Neural cell (in vitro differentiated cells): ENCODE measurements around the gene CDK4. TPM values are rescaled to one million over a fixed set of nuclear protein-coding genes. Genes with fewer than 3 reads are reported as not detected.

Source experiments
- H2AFZ ChIP-seq: fragments of 200-600, 300-800 bp; sonication (generic), shearing (Covaris generic); 2 replicates; pipeline ENCODE4 v1.6.0; 2014; ENCODE audit warnings: low read depth, mild to moderate bottlenecking, antibody characterized with exemption, low read length, moderate library complexity
- H3F3A ChIP-seq: fragments of 200-600 bp; shearing (Covaris generic); 2 replicates; pipeline ENCODE4 v1.6.1; 2016; ENCODE audit warnings: mild to moderate bottlenecking, moderate library complexity, mixed read lengths, antibody characterized with exemption, low read length; ENCODE audit not compliant: insufficient read depth, poor library complexity, severe bottlenecking
- H3K27ac ChIP-seq: fragments of 200-600, 300-800 bp; sonication (generic), shearing (Covaris generic); 2 replicates; pipeline ENCODE4 v1.5.1; 2014; ENCODE audit warnings: mild to moderate bottlenecking, low read length, moderate library complexity
- H3K27me3 ChIP-seq: fragments of 300-800, 200-600 bp; sonication (generic), shearing (Covaris generic); 2 replicates; pipeline ENCODE4 v1.6.0; 2014; ENCODE audit warnings: mild to moderate bottlenecking, low read depth, low read length, moderate library complexity; ENCODE audit not compliant: insufficient read depth
- H3K36me3 ChIP-seq: fragments of 300-800, 200-600 bp; sonication (generic), shearing (Covaris generic); 2 replicates; pipeline ENCODE4 v1.5.1; 2014; ENCODE audit warnings: mild to moderate bottlenecking, antibody characterized with exemption, low read length, moderate library complexity; ENCODE audit not compliant: insufficient read depth
- H3K4me2 ChIP-seq: fragments of 300-800, 200-600 bp; sonication (generic), shearing (Covaris generic); 2 replicates; pipeline ENCODE4 v1.6.0; 2014; ENCODE audit warnings: mild to moderate bottlenecking, low read length
- H3K4me3 ChIP-seq: fragments of 300-800, 200-600 bp; sonication (generic), shearing (Covaris generic); 2 replicates; pipeline ENCODE4 v1.5.1; 2014; ENCODE audit warnings: mild to moderate bottlenecking, low read length, moderate library complexity
- H3K79me2 ChIP-seq: fragments of 200-600 bp; shearing (Covaris generic); replicated peaks from 2 replicates; pipeline ENCODE4 v1.6.0; 2014; ENCODE audit warnings: mild to moderate bottlenecking, low read length, moderate library complexity; ENCODE audit not compliant: insufficient read depth
- H3K9ac ChIP-seq: fragments of 300-800, 200-600 bp; sonication (generic), shearing (Covaris generic); 2 replicates; pipeline ENCODE4 v1.6.1; 2016; ENCODE audit warnings: mild to moderate bottlenecking, low read length, mixed read lengths
- H3K9me2 ChIP-seq: fragments of 200-600 bp; shearing (Covaris generic); 2 replicates; pipeline ENCODE4 v1.6.1; 2016; ENCODE audit warnings: mild to moderate bottlenecking, low read length, mixed read lengths; ENCODE audit not compliant: insufficient read depth
- H3K9me3 ChIP-seq: fragments of 200-600, 300-800 bp; sonication (generic), shearing (Covaris generic); 2 replicates; pipeline ENCODE4 v1.6.1; 2016; ENCODE audit warnings: mild to moderate bottlenecking, mixed run types, low read length, moderate library complexity, mixed read lengths
- H4K20me1 ChIP-seq: fragments of 200-600 bp; shearing (Covaris generic); 2 replicates; pipeline ENCODE4 v1.6.1; 2016; ENCODE audit warnings: mild to moderate bottlenecking, mixed run types; ENCODE audit not compliant: insufficient read depth
- EP300 ChIP-seq: fragments of 450-650 bp; conservative IDR thresholded peaks from 2 replicates; pipeline ENCODE4 v1.6.1; 2014; ENCODE audit warnings: antibody characterized with exemption, mild to moderate bottlenecking, moderate library complexity; ENCODE audit not compliant: poor library complexity, severe bottlenecking
- EZH2 ChIP-seq: fragments of 200-600, 300-800 bp; shearing (Covaris generic), sonication (generic); IDR thresholded peaks from 2 replicates; pipeline ENCODE4 v1.6.1; 2014; ENCODE audit warnings: antibody characterized with exemption, low read length, borderline replicate concordance, mild to moderate bottlenecking; ENCODE audit not compliant: insufficient read depth, poor library complexity, severe bottlenecking
- MXI1 ChIP-seq: fragments of 450-650 bp; conservative IDR thresholded peaks from 2 replicates; pipeline ENCODE4 v1.6.1; 2014; ENCODE audit warnings: antibody characterized with exemption, mild to moderate bottlenecking; ENCODE audit not compliant: poor library complexity, severe bottlenecking
- POLR2AphosphoS5 ChIP-seq: IDR thresholded peaks from 2 replicates; pipeline ENCODE4 v1.6.1; 2012
- RAD21 ChIP-seq: fragments of 450-650 bp; conservative IDR thresholded peaks from 2 replicates; pipeline ENCODE4 v1.6.1; 2014; ENCODE audit warnings: antibody characterized with exemption, mild to moderate bottlenecking, moderate library complexity
- SMC3 ChIP-seq: fragments of 450-650 bp; conservative IDR thresholded peaks from 2 replicates; pipeline ENCODE4 v1.6.1; 2014; ENCODE audit warnings: antibody characterized with exemption, mild to moderate bottlenecking, moderate library complexity; ENCODE audit not compliant: poor library complexity
- TAF1 ChIP-seq: IDR thresholded peaks from 2 replicates; pipeline ENCODE4 v1.6.1; 2012; ENCODE audit warnings: low read depth
- polyA plus RNA-seq: library from polyadenylated mRNA; depleted of rRNA; stranded (reverse); fragments of >200 nt; gene quantifications from 2 replicates; pipeline ENCODE4 v1.2.3, GENCODE V29; 2014
- TF ChIP-seq, protein P1 (sequence below): fragments of 450-650 bp; IDR thresholded peaks from 2 replicates; pipeline ENCODE4 v1.5.1; 2014; ENCODE audit warnings: antibody characterized with exemption, mild to moderate bottlenecking, moderate library complexity; ENCODE audit not compliant: poor library complexity, severe bottlenecking
- TF ChIP-seq, protein P2 (sequence below): IDR thresholded peaks from 2 replicates; pipeline ENCODE4 v1.6.1; 2012; ENCODE audit warnings: borderline replicate concordance

Gene CDK4
- polyA plus RNA-seq, 1 donor from 2014 or later, result 104 TPM

DNA sequence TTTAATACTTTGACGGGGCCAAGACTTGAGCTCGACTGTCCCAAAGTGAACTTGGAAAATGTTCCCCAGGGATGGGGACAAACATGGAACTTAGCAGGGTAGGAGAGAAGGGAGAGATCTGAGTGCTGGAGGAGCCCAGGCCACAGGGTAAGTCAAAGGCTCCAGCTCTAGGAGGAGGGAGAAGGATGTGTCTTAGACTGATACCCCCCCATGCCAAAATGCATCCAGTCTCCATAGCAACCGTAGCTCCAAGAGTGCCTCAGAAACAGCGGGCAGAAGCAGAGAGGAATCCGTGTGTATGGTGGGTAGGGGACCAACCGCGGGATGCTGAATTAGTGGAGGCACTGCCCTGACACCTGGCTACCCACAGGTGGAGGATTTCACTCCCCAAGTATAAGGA is 12.7 kb downstream of the CDK4 start:
- no peak overlapping the region for H3K27ac ChIP-seq
- H3F3A ChIP-seq, result no peaks in the 10 kb centered on the region
- H3K9ac ChIP-seq, result peak overlapping the region; percentile 95
- TF ChIP-seq, protein P1, sequence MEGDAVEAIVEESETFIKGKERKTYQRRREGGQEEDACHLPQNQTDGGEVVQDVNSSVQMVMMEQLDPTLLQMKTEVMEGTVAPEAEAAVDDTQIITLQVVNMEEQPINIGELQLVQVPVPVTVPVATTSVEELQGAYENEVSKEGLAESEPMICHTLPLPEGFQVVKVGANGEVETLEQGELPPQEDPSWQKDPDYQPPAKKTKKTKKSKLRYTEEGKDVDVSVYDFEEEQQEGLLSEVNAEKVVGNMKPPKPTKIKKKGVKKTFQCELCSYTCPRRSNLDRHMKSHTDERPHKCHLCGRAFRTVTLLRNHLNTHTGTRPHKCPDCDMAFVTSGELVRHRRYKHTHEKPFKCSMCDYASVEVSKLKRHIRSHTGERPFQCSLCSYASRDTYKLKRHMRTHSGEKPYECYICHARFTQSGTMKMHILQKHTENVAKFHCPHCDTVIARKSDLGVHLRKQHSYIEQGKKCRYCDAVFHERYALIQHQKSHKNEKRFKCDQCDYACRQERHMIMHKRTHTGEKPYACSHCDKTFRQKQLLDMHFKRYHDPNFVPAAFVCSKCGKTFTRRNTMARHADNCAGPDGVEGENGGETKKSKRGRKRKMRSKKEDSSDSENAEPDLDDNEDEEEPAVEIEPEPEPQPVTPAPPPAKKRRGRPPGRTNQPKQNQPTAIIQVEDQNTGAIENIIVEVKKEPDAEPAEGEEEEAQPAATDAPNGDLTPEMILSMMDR, result no peak
- TF ChIP-seq RAD21 (no peak), POLR2AphosphoS5 (no peak), EZH2 (no peak), TAF1 (no peak), EP300 (no peak), SMC3 (no peak), MXI1 (no peak)
- TF ChIP-seq, protein P2, sequence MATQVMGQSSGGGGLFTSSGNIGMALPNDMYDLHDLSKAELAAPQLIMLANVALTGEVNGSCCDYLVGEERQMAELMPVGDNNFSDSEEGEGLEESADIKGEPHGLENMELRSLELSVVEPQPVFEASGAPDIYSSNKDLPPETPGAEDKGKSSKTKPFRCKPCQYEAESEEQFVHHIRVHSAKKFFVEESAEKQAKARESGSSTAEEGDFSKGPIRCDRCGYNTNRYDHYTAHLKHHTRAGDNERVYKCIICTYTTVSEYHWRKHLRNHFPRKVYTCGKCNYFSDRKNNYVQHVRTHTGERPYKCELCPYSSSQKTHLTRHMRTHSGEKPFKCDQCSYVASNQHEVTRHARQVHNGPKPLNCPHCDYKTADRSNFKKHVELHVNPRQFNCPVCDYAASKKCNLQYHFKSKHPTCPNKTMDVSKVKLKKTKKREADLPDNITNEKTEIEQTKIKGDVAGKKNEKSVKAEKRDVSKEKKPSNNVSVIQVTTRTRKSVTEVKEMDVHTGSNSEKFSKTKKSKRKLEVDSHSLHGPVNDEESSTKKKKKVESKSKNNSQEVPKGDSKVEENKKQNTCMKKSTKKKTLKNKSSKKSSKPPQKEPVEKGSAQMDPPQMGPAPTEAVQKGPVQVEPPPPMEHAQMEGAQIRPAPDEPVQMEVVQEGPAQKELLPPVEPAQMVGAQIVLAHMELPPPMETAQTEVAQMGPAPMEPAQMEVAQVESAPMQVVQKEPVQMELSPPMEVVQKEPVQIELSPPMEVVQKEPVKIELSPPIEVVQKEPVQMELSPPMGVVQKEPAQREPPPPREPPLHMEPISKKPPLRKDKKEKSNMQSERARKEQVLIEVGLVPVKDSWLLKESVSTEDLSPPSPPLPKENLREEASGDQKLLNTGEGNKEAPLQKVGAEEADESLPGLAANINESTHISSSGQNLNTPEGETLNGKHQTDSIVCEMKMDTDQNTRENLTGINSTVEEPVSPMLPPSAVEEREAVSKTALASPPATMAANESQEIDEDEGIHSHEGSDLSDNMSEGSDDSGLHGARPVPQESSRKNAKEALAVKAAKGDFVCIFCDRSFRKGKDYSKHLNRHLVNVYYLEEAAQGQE, result no peak
- no peaks in the 10 kb centered on the region for H3K9me2 ChIP-seq
- peak overlapping the region; percentile 88 for H3K4me3 ChIP-seq
- peaks cover 20% of the 10 kb centered on the region for H4K20me1 ChIP-seq
- H2AFZ ChIP-seq, result no peak overlapping the region
- H3K79me2 ChIP-seq, result no peaks in the 10 kb centered on the region
- no peaks in the 10 kb centered on the region for H3K9me3 ChIP-seq
- peaks cover 4% of the 10 kb centered on the region for H3K36me3 ChIP-seq
- no peak overlapping the region for H3K4me2 ChIP-seq
- H3K27me3 ChIP-seq, result peaks cover 36% of the 10 kb centered on the region

DNA sequence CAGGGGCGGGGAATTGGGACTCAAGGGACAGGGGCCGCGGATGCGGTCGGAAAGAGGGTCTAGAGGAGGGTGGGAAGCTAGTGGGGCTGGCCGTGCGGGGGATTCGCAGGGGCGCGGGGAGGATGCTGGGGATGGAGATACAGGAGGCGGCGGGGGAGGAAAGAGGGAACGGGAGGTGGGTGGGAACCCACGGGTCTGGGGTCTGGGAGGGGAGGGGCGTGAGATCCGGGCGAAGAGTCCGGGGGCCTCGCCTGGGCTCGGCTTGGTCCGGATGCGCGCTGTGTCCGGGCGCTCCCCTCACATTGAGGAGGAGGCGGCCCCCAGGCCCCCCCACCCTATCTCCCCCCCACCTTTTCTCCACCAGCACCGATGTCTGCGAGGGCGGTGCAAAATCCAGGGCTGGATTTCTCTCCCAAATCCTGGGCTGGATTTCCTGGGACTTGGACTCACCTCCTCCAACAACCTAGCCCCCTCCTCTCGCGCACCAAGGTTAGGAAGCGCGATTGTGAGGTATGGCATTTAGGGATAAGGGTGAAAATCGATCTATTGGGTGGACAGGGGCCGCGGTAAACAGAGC is 13.4 kb downstream of the CDK4 start, which contains the start of gene AGAP2:
Gene AGAP2, minus strand, starts transcription at position 82 of the 577 bp plus-strand sequence. CDS start 496 bp downstream, outside the sequence.
- TF ChIP-seq EZH2, result no peak
- no peak for TF ChIP-seq EP300
- TF ChIP-seq TAF1, result no peak
- TF ChIP-seq, protein P2, result peak; percentile 18
- TF ChIP-seq POLR2AphosphoS5, result peak; percentile 47
- Histone ChIP-seq H3K27ac (peak within 1 kb of the TSS; percentile 67), H3F3A (no peaks in the 10 kb centered on the region), H3K9ac (peak within 1 kb of the TSS; percentile 95), H3K27me3 (peaks cover 39% of the 10 kb centered on the region), H3K4me3 (peak within 1 kb of the TSS; percentile 88), H3K79me2 (no peaks in the 10 kb centered on the region), H4K20me1 (peaks cover 20% of the 10 kb centered on the region), H2AFZ (peak within 1 kb of the TSS; percentile 71), H3K4me2 (peak within 1 kb of the TSS; percentile 90), H3K9me2 (no peaks in the 10 kb centered on the region), H3K9me3 (no peaks in the 10 kb centered on the region), H3K36me3 (peaks cover 9% of the 10 kb centered on the region)
